NCI-H1105 treated with DMSO at 0.1 percent for 48 hours (cell line): ENCODE results near the gene LNX1.

ENCODE experiments used
- DNase-seq: peaks from one replicate; lab custom pipeline; 2025; lab: John Stamatoyannopoulos, UW

The LNX1 gene

GRCh38 chr4:53599632-53600031 is 8.3 kb upstream of the LNX1 start:
- no peak for DNase-seq

- DNase-seq: no peak
Measured at GRCh38 chr4:53598901-53599300, 7.6 kb upstream of the LNX1 start.

- no peak for DNase-seq
Measured at GRCh38 chr4:53598483-53598882, 7.2 kb upstream of the LNX1 start.

- DNase-seq: no peak
Measured at GRCh38 chr4:53596901-53597300, 5.6 kb upstream of the LNX1 start.

- DNase-seq: no peak
Measured at GRCh38 chr4:53595834-53596233, 4.5 kb upstream of the LNX1 start.

GRCh38 chr4:53595204-53595603 is 3.9 kb upstream of the LNX1 start:
- no peak for DNase-seq

GRCh38 chr4:53593765-53594164 is 2.5 kb upstream of the LNX1 start:
- no peak for DNase-seq

- no peak for DNase-seq
Measured at GRCh38 chr4:53592686-53593501, 1.6 kb upstream of the LNX1 start.

GRCh38 chr4:53592122-53592521 is 836 bp upstream of the LNX1 start:
- DNase-seq: no peak

GRCh38 chr4:53590187-53590586 is 1.1 kb downstream of the LNX1 start:
- DNase-seq: no peak

GRCh38 chr4:53589511-53589910 is 1.8 kb downstream of the LNX1 start:
- no peak for DNase-seq

GRCh38 chr4:53587135-53587534 is 4.2 kb downstream of the LNX1 start:
- no peak for DNase-seq

GRCh38 chr4:53586121-53586816 is 5.0 kb downstream of the LNX1 start:
- no peak for DNase-seq

- DNase-seq: no peak
Measured at GRCh38 chr4:53584658-53585057, 6.6 kb downstream of the LNX1 start.

- DNase-seq: no peak
Measured at GRCh38 chr4:53583513-53583912, 7.8 kb downstream of the LNX1 start.

- no peak for DNase-seq
Measured at GRCh38 chr4:53582194-53582593, 9.1 kb downstream of the LNX1 start.

- DNase-seq: no peak
Measured at GRCh38 chr4:53580274-53580673, 11.0 kb downstream of the LNX1 start.

- no peak for DNase-seq
Measured at GRCh38 chr4:53579826-53580225, 11.5 kb downstream of the LNX1 start.

GRCh38 chr4:53576676-53577372 is 14.5 kb downstream of the LNX1 start:
- peak; percentile 37 for DNase-seq

- no peak for DNase-seq
Measured at GRCh38 chr4:53576071-53576617, 15.1 kb downstream of the LNX1 start.

- no peak for DNase-seq
Measured at GRCh38 chr4:53575552-53575951, 15.7 kb downstream of the LNX1 start.

GRCh38 chr4:53574528-53574927 is 16.8 kb downstream of the LNX1 start:
- DNase-seq: no peak

- no peak for DNase-seq
Measured at GRCh38 chr4:53573696-53574095, 17.6 kb downstream of the LNX1 start.
